Skeletal muscle satellite cell (primary cell): ENCODE measurements around the gene STING1. TPM values are rescaled to one million over a fixed set of nuclear protein-coding genes. Genes with fewer than 3 reads are reported as not detected.
"Not testable (repeated sequence)": the region's sequence is repeated elsewhere in the genome, so short reads cannot be mapped to it uniquely, and the experiment has no call there.

ENCODE experiments used
- H3K27me3 ChIP-seq: 2 replicates; pipeline ENCODE4 v1.7.0; 2013; ENCODE audit warnings: low read length; ENCODE audit not compliant: control insufficient read depth, insufficient read depth
- H3K36me3 ChIP-seq: 2 replicates; pipeline ENCODE4 v1.7.0; 2013; ENCODE audit warnings: mild to moderate bottlenecking, control low read depth, low read length; ENCODE audit not compliant: insufficient read depth
- H3K4me1 ChIP-seq: 2 replicates; pipeline ENCODE4 v1.7.0; 2013; ENCODE audit warnings: low read length; ENCODE audit not compliant: control insufficient read depth, insufficient read depth
- H3K4me2 ChIP-seq: 2 replicates; pipeline ENCODE4 v1.7.0; 2013; ENCODE audit warnings: mild to moderate bottlenecking, low read length
- H3K4me3 ChIP-seq: 2 replicates; pipeline ENCODE4 v1.7.0; 2013; ENCODE audit warnings: low read length
- H3K9ac ChIP-seq: 2 replicates; pipeline ENCODE4 v1.7.0; 2013; ENCODE audit warnings: mild to moderate bottlenecking, low read depth, low read length, moderate library complexity
- H3K9me3 ChIP-seq: replicated peaks from 2 replicates; pipeline ENCODE4 v1.7.0; 2013; ENCODE audit warnings: mild to moderate bottlenecking, control low read depth, low read length
- total RNA-seq: library from RNA; depleted of rRNA; stranded (reverse); fragments of >200 nt; gene quantifications from 2 replicates; pipeline ENCODE4 v1.2.3, GENCODE V29; 2012; rRNA removed

STING1 gene
- 15.1 and 16.0 TPM in 2 replicates for total RNA-seq

GRCh38 chr5:139482050-139482889 is at the start of gene STING1:
TSS of gene STING1 (minus strand) at chr5:139482758. CDS start at chr5:139481704, 1,054 bp downstream.
- Histone ChIP-seq H3K27me3 (no peaks in the 10 kb centered on the region), H3K9ac (peak within 1 kb of the TSS; percentile 86), H3K36me3 (peaks cover 19% of the 10 kb centered on the region), H3K4me2 (peak within 1 kb of the TSS; percentile 84), H3K4me1 (peaks cover 25% of the 10 kb centered on the region), H3K4me3 (peak within 1 kb of the TSS; percentile 74), H3K9me3 (no peaks in the 10 kb centered on the region)

DNA sequence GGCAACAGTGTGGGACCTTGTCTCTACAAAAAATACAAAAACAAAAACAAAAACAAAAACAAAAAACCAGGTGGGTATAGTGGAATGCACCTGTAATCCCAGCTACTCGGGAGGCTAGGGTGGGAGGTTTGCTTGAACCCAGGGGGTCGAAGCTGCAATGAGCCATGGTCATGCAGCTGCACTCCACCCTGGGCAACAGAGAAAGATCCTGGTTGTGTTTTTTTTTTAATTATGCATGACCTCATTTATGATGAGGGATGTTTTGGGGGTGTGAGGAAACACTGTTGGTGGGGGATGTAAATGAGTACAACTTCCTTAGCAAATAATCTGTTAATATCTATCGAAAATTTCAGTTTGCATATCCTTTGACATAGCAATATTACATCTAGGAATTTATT is 49.2 kb upstream of the STING1 start:
- no peak overlapping the region for H3K4me3 ChIP-seq
- no peak overlapping the region for H3K9ac ChIP-seq
- no peaks in the 10 kb centered on the region for H3K9me3 ChIP-seq
- no peaks in the 10 kb centered on the region for H3K4me1 ChIP-seq
- H3K36me3 ChIP-seq, result no peaks in the 10 kb centered on the region
- no peak overlapping the region for H3K4me2 ChIP-seq
- no peaks in the 10 kb centered on the region for H3K27me3 ChIP-seq

- H3K27me3 ChIP-seq, H3K4me3 ChIP-seq, H3K36me3 ChIP-seq, H3K9ac ChIP-seq, H3K4me2 ChIP-seq, H3K9me3 ChIP-seq, H3K4me1 ChIP-seq: not testable (repeated sequence)
These were observed 47.5 kb upstream of the STING1 start for GRCh38 chr5:139530079-139530478.

DNA sequence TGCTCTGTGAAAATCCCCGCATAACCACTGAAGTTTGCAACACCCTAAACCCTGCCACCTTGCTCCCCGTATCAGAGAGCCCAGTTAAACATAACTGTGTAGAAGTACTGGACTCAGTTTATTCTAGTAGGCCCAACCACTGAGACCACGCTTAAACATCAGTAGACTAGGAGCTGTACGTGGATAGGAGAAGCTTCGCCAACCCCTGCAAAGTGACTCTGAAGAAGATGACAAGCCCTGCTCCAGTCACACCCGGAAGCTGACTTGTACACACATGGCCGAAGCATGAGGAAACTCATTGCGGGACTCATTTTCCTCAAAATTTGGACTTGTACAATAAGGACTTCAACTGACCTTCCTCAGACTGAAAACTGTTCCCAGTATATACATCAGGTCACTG is 46.1 kb upstream of the STING1 start:
- not testable (repeated sequence) for H3K4me1 ChIP-seq, H3K9ac ChIP-seq, H3K4me2 ChIP-seq, H3K36me3 ChIP-seq, H3K27me3 ChIP-seq, H3K4me3 ChIP-seq, H3K9me3 ChIP-seq

GRCh38 chr5:139527896-139528467 is 45.4 kb upstream of the STING1 start:
- not testable (repeated sequence) for H3K4me2 ChIP-seq, H3K36me3 ChIP-seq, H3K4me1 ChIP-seq, H3K4me3 ChIP-seq, H3K9ac ChIP-seq, H3K27me3 ChIP-seq, H3K9me3 ChIP-seq

- not testable (repeated sequence) for H3K4me2 ChIP-seq, H3K36me3 ChIP-seq, H3K4me3 ChIP-seq, H3K9ac ChIP-seq, H3K4me1 ChIP-seq, H3K27me3 ChIP-seq, H3K9me3 ChIP-seq
These were observed 44.5 kb upstream of the STING1 start for GRCh38 chr5:139527090-139527470.

GRCh38 chr5:139526309-139527089 is 43.9 kb upstream of the STING1 start:
- H3K4me1 ChIP-seq, H3K36me3 ChIP-seq, H3K4me2 ChIP-seq, H3K27me3 ChIP-seq, H3K9me3 ChIP-seq, H3K4me3 ChIP-seq, H3K9ac ChIP-seq: not testable (repeated sequence)

GRCh38 chr5:139525586-139526308 is 43.2 kb upstream of the STING1 start:
- not testable (repeated sequence) for H3K9ac ChIP-seq, H3K27me3 ChIP-seq, H3K36me3 ChIP-seq, H3K4me3 ChIP-seq, H3K9me3 ChIP-seq, H3K4me1 ChIP-seq, H3K4me2 ChIP-seq

DNA sequence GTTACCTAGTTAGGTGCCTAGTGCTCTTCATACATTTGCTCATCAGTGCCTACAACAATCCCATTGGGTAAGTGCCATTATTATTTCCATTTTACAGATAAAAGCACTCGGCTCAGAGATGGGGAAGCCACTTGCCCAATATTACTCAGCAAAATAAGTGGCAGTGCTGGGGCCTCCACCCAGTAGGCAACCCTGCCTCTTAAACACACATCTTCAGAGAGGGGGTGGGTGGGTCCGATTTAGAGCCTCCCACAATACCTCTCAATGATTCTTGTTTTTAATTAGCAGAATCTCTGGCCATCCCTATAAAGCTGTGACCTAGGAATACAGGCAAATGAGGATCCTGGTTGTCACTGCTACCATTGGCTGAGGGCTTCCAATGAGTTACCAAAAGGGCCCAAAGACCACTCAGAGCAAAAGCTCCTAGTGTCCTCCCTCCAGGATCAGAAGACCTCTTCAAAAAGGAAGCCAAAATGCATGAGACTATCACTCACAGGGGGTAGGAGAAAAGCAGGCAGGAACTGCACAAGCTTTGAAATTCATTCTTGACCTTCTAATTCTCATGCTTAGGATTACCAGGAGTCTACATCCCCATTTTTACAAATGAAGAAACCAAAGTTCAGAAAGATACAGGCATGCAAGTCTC is 42.5 kb upstream of the STING1 start:
- Histone ChIP-seq H3K9me3 (no peaks in the 10 kb centered on the region), H3K4me1 (no peaks in the 10 kb centered on the region), H3K36me3 (no peaks in the 10 kb centered on the region), H3K4me3 (no peak overlapping the region), H3K27me3 (no peaks in the 10 kb centered on the region), H3K9ac (no peak overlapping the region), H3K4me2 (no peak overlapping the region)

DNA sequence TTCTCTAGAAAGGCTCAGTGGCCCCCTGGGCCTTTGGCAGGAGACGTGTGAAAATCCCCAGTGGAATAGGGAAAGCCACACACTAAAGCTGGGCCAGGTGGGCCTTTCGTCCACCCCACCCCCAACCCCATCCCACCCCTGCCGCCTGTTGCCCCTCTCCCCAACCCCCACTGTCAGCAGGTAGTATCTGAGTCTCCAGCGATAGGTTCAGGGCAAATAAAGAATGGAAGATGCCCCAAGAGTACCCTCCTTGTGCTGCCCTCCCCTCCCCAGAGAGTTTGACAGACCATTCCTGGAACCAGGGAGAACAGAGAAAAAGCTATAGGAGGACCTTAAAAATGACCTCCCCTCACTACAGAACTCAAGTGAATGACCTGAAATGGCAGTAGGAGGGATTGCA is 41.9 kb upstream of the STING1 start:
- Histone ChIP-seq H3K9me3 (no peaks in the 10 kb centered on the region), H3K4me2 (no peak overlapping the region), H3K4me1 (no peaks in the 10 kb centered on the region), H3K36me3 (no peaks in the 10 kb centered on the region), H3K9ac (no peak overlapping the region), H3K4me3 (no peak overlapping the region), H3K27me3 (no peaks in the 10 kb centered on the region)
